Sciatic nerve (tissue), 2 donors: ENCODE data around the gene DHX40. TPM values are rescaled to one million over a fixed set of nuclear protein-coding genes. Genes with fewer than 3 reads are reported as not detected.
"Not testable (repeated sequence)": the region's sequence is repeated elsewhere in the genome, so short reads cannot be mapped to it uniquely, and the experiment has no call there.

ENCODE experiments used
- ATAC-seq: fragments of 200-7000 bp; cut with Tn5 transposase; one replicate; pipeline ENCODE4 v1.9.1; 2020; ENCODE audit warnings: mild to moderate bottlenecking, moderate library complexity
- DNase-seq: peaks from one replicate; pipeline ENCODE4 v3.0.0-alpha.2; 2020; ENCODE audit warnings: low spot score
- intact Hi-C: fragments of 100-400 bp; cut with DNase I; formaldehyde crosslinking; loops from one replicate; pipeline ENCODE4 v1.14.2; 2022
- total RNA-seq: library from RNA; stranded (reverse); fragmentation: NEBNext Ultra II Directional; extraction: Animal tissue kit (Norgen Biotek cat#: 25700); gene quantifications from one replicate; pipeline ENCODE4 v1.2.1, GENCODE V29; 2021
- donor health status: DM: no; HTN: no; CAD: no.
- donor health status: DM: no; HTN: no; CAD: no.

The DHX40 gene
- total RNA-seq, 1 donor from 2014 or later: 34.7 TPM

DNA sequence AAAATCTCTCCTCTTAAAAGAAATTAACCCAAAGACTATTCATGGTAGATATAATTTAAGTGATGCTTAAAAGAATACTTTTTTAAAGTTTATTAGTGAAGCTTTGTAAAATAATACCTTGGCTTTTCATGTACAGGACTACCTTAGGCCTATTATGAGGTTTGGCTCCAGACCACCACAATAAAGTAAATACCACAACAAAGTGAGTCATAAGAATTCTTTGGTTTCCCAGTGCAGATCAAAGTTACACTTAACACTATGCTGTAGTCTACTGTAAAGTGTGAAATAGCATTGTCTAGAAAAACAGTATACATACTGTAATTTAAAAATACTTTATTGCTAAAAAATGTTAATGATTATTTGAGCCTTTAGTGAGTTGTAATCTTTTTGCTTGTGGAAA, 85.9 kb downstream of the DHX40 start:
- intact Hi-C loops: no loop called here
- ATAC-seq (no peak), DNase-seq (no peak)

DNA sequence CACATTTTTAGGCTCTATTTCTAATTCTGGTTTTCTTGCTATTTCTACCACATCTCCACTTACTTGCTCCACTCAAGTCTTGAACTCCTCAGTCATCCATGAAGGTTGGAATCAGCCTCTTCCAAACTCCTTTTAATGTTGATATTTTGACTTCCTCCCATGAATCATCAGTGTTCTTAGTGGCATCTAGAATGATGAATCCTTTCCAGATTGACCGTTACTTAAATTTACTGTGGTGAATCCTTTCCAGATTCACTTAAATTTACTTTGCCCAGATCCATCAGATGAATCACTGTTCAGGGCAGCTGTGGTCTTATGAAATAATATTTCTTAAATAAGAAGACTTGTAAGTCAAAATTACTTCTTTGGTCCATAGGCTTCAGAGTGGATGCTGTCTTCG, 86.7 kb downstream of the DHX40 start:
- intact Hi-C loops: no loop called here
- DNase-seq (no peak), ATAC-seq (no peak)

DNA sequence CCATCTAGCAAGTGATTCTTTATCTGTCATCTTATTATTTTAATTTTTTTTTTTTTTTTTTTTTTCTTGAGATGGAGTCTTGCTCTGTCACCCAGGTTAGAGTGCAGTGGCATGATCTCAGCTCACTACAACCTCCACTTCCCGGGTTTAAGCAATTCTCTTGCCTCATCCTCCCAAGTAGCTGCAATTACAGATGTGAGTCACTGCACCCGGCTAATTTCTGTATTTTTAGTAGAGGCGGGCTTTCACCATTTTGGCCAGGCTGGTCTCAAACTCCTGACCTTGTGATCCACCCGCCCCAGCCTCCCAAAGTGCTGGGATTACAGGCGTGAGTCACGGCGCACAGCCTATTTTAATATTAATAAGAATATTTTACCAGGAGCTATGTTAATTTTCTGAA, 91.2 kb downstream of the DHX40 start:
- ATAC-seq, intact Hi-C loops, DNase-seq: not testable (repeated sequence)

Other genes starting within 250 kb of the DHX40 start
- gene YPEL2, start 234.0 kb upstream of the DHX40 start, total RNA-seq: 55.1 TPM
- gene CLTC, start 54.3 kb downstream of the DHX40 start, total RNA-seq: 213 TPM
- gene PTRH2, start 141.8 kb downstream of the DHX40 start, total RNA-seq: 22.0 TPM
- gene VMP1, start 142.0 kb downstream of the DHX40 start, total RNA-seq: 236 TPM